GM21390 (cell line): ENCODE measurements around the gene MRPS14.

Experiments used
- ATAC-seq: cut with Tn5 transposase; IDR thresholded peaks from one replicate; pipeline ENCODE4 v1.9.1; 2021; ENCODE audit not compliant: unreplicated experiment

The MRPS14 gene

GRCh38 chr1:174988986-174989385 lies 34.2 kb downstream of the MRPS14 start:
- ATAC-seq = peak; percentile 69

- no peak for ATAC-seq
Observed at GRCh38 chr1:174988539-174988938, 34.7 kb downstream of the MRPS14 start.

- ATAC-seq = no peak
Observed at GRCh38 chr1:174984952-174985351, 38.3 kb downstream of the MRPS14 start.

- no peak for ATAC-seq
Observed at GRCh38 chr1:174982971-174983689, 40.1 kb downstream of the MRPS14 start.

GRCh38 chr1:174976436-174977108 lies 46.7 kb downstream of the MRPS14 start:
- no peak for ATAC-seq

GRCh38 chr1:174975764-174976163 lies 47.5 kb downstream of the MRPS14 start:
- no peak for ATAC-seq

- no peak for ATAC-seq
Observed at GRCh38 chr1:174974711-174975119, 48.5 kb downstream of the MRPS14 start.

GRCh38 chr1:174971902-174972301 lies 51.3 kb downstream of the MRPS14 start:
- no peak for ATAC-seq

- no peak for ATAC-seq
Observed at GRCh38 chr1:174971466-174971865, 51.8 kb downstream of the MRPS14 start.

GRCh38 chr1:174969977-174970376 lies 53.2 kb downstream of the MRPS14 start:
- ATAC-seq = no peak

- peak; percentile 75 for ATAC-seq
Observed at GRCh38 chr1:174968750-174969244, 54.4 kb downstream of the MRPS14 start.

GRCh38 chr1:174967845-174968705 lies 55.1 kb downstream of the MRPS14 start:
- ATAC-seq = no peak

- ATAC-seq = no peak
Observed at GRCh38 chr1:174966008-174966572, 57.1 kb downstream of the MRPS14 start.

- ATAC-seq = no peak
Observed at GRCh38 chr1:174965362-174966007, 57.7 kb downstream of the MRPS14 start.

- ATAC-seq = no peak
Observed at GRCh38 chr1:174964972-174965361, 58.3 kb downstream of the MRPS14 start.

- no peak for ATAC-seq
Observed at GRCh38 chr1:174964261-174964971, 58.8 kb downstream of the MRPS14 start.

GRCh38 chr1:174963529-174964125 lies 59.6 kb downstream of the MRPS14 start:
- no peak for ATAC-seq
